HG03095 (cell line): ENCODE measurements around the gene PDE10A.

Experiments used
- ATAC-seq: cut with Tn5 transposase; IDR thresholded peaks from one replicate; pipeline ENCODE4 v1.9.1; 2021; ENCODE audit warnings: moderate library complexity; ENCODE audit not compliant: unreplicated experiment

PDE10A gene

GRCh38 chr6:165426892-165427291, 236.1 kb downstream of the PDE10A start:
- ATAC-seq = no peak

DNA sequence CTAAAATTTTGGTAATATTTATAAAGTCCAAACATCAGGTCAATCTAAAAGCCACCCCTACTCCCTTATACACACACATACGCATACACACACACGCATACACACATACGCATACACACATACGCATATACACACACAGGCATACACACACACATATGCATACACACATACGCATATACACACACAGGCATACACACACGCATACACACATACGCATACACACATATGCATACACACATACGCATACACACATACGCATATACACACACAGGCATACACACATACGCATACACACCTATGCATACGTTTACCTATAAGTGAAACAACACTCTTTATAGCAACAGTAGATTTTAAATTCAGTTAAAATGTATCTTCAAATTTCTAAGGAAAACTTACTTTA, 240.8 kb downstream of the PDE10A start:
- ATAC-seq = no peak

DNA sequence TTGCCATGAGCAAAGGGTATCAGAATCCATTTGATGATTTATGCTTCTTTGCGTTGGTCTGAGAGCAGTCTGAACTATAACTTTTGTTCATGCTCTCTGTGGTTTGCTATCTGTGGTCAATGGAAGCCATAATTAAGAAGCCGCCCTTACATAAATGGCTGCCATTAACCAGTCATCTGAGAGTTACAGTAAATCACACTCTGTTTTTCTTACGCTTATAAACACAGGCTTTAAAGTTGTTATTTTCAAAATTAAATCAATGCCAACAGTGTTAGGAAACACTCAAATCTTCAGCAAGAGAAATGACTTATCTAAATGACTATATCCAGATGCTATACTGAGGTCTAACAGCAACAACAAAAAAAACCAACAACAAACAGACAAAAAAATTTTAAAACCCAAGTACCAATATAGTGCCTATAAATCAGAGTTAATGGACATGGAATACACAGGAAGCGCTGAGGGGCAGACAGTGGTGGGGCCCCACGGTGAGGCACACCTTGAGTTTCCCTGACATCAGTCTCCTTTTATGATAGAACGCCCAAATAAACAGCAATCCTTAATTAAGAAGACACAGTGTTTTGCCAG, 245.7 kb downstream of the PDE10A start:
- no peak for ATAC-seq

DNA sequence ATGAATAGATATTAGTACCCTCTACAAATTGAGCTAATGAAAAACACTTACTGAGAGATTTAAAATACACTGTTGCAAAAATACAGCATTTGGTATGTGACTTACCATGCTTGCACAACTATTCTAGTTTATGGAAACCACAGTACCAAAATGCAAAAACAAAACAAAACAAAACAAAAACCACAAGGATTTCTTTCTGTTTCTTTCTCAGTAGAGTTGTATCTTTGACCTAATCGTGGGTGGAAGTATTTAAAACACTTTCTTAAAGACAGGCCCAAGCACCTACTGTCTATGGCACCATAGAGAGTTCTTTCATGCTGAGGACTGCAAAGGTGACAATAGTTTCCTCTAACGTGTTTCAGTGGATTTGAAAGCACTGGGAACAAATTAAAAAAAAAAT, 258.3 kb downstream of the PDE10A start:
- no peak for ATAC-seq

GRCh38 chr6:165404296-165404695, 258.7 kb downstream of the PDE10A start:
- ATAC-seq = no peak

DNA sequence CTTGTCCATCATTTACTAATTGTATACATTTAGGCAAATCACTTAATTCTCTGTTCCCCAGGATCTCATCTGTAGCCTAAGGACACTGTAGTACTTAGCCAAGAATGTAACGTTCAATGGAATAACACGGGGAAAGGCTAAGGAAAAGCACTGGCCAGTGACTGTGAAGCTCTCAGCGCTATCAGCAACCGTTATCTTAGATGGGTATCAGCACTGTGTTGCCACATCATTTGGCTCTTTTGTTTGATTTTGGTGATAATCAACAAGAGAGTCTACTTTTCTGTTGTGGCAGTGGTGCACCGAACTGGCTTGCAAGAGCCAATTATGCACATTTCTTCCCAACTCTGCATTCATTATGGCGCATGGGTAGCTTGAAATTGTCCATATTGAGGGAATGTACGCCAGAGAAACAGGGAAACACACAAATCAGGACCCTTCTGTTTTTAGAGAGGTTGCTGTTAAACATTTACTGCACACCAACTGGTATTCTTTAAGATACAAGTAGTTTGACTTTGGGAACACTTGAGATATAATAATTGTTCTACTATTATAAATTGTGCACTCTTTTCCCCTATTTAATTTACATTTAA, 259.9 kb downstream of the PDE10A start:
- no peak for ATAC-seq

- no peak for ATAC-seq
Observed at GRCh38 chr6:165401092-165401491, 261.9 kb downstream of the PDE10A start.

- no peak for ATAC-seq
Observed at GRCh38 chr6:165390475-165390874, 272.6 kb downstream of the PDE10A start.

DNA sequence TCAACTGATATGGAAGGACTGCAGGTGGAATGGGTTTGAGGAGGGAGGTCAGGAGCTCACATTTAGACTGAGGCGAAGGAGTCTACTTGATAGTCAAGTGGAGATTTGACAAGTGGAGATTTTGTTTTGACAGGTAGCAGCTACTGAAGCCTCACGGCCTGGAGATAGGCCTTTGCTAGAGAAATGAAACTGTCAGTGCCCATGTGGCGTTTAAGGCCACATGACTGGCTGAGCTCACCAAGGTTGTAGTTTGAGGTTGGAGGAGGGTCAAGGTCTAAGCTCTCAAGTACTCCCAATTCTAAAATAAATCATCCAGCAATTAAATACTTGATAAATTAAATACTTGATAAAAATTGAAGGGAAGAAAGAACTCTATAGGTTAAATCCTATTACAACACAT, 273.5 kb downstream of the PDE10A start:
- ATAC-seq = no peak

DNA sequence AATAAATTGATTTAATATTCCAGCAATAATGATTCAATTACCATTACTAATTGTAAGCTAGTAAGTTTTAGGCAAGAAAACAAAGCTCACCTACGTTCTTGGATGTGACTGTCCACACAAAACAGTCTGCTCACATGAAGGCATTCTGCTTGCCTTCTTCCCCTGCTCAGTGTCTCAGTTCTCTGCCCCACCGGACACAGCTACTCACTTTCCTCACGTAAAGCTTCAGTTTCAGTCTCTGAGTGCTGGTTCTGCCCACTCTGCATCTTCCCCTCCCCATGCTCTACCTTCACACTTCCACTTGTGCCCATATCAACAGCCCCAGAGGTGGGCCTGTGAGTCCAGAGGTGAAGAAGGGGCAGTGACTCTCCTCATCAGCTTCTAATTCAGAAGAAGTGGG, 279.7 kb downstream of the PDE10A start:
- no peak for ATAC-seq

- no peak for ATAC-seq
Observed at GRCh38 chr6:165376100-165376499, 286.9 kb downstream of the PDE10A start.

DNA sequence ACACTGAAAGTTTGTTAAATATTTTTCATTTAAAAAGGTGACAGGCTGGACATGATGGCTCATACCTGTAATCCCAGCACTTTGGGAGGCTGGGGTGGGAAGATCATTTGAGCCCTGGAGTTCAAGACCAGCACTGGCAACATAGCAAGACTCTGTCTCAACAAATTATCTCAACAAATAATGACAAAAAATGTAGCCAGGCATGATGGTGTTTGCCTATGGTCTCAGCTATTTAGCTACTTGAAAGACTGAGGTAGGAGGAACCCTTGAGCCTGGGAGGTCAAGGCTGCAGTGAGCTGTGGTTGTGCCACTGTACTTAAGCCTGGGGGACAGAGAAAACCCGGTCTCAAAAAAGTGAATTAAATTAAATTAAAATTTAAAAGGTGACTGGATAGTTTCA, 297.7 kb downstream of the PDE10A start:
- no peak for ATAC-seq

DNA sequence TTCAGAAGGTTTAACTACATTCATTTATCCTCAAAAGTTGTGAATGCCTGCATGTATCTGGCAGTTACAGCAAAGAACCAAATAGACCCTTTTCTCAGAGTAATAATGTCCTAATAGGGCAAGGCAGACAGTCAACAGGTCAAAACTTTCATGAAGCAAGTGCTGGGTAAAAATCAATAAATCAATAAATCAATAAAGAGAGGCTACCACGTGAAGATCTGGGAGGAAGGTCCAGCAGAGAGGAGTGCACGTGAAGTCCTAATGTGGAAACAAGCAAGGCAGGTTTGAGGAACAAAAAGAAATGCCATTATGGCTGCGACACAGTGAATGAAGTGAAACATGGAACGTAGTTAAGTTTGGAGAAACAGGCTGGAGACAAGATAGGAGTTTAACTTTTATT, 317.3 kb downstream of the PDE10A start:
- ATAC-seq = no peak

DNA sequence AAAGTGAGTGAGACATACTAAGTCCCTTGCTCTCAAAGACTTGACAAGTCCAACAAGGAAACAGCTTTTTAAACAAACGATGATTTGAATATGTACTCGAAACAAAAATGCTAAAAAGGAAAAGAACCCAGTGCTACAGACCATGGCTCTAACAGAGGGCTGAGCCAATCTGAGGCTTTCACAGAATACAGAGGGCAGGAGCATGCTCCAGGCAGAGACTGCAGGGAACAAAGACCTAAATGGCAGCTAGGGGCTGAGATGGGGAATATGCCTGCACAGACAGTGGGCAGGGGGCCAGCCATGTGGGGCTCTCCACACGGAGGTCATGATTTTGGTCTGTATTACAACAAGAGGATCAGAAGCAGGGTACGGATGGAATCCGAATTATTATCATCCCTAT, 322.5 kb downstream of the PDE10A start:
- no peak for ATAC-seq

GRCh38 chr6:165325609-165326008, 337.4 kb downstream of the PDE10A start:
- no peak for ATAC-seq

- no peak for ATAC-seq
Observed at GRCh38 chr6:165321555-165322145, 341.4 kb downstream of the PDE10A start.

GRCh38 chr6:165321150-165321549, 341.9 kb downstream of the PDE10A start:
- ATAC-seq = no peak

- no peak for ATAC-seq
Observed at GRCh38 chr6:165317723-165318122, 345.3 kb downstream of the PDE10A start.

DNA sequence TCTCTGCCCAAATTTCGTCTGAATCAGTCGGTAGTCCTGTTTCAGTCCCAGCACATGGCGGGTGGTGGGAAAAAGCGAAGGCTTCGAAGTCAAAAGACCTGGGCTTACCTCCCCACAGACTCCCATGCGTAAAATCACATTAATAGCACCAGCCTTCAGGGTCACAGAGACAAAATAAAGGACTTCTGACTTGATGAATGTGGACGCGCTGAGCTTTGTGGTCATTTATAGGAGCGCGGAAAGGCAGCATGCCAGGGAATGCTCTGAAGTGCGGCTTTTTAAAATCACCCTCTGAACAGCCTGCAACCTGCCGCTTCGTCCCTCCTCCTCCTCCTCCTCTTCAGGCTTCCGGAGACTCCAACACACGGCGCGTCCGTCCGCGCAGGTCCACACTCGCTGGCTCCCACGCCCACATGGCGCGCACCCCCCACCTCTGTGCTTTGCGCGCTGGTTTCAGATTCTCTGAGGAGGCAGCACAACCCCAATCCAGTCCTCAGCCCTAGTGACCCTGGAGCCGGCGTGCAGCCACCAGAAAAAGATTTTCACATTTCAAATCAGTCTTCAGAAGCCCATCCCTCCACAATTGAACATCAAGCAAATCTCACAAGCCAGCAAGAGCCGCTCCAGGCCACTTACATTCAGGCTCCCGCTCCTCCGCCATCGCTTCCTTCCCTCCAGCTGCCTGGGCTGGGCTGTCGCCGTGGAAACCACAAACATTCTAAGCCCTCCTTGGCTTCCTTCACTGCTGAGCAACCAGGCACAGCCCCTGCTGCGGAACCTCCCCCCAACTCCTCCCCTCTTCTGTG, 353.9 kb downstream of the PDE10A start, which contains the start of gene C6orf118:
Gene C6orf118, minus strand, starts transcription at position 680 of the 806 bp plus-strand sequence. Its CDS starts 19 bp downstream, at position 661.
- no peak for ATAC-seq

DNA sequence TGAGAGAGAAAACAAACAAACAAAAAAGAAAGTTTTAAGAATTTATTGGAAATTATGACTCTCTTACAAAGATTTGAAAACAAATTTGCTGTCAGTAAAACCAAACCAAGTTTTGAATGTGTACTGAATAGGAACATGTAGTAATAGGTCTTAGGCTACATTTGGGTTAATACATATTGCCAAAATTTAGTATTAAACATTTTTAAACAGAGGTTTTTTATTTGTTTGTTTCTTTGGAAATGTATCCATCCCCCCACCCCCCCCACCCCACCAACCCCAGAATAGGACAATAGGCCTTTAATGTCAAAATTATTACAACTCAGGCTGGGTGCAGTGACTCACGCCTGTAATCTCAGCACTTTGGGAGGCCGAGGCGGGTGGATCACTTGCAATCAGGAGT, 356.1 kb downstream of the PDE10A start:
- ATAC-seq = no peak

DNA sequence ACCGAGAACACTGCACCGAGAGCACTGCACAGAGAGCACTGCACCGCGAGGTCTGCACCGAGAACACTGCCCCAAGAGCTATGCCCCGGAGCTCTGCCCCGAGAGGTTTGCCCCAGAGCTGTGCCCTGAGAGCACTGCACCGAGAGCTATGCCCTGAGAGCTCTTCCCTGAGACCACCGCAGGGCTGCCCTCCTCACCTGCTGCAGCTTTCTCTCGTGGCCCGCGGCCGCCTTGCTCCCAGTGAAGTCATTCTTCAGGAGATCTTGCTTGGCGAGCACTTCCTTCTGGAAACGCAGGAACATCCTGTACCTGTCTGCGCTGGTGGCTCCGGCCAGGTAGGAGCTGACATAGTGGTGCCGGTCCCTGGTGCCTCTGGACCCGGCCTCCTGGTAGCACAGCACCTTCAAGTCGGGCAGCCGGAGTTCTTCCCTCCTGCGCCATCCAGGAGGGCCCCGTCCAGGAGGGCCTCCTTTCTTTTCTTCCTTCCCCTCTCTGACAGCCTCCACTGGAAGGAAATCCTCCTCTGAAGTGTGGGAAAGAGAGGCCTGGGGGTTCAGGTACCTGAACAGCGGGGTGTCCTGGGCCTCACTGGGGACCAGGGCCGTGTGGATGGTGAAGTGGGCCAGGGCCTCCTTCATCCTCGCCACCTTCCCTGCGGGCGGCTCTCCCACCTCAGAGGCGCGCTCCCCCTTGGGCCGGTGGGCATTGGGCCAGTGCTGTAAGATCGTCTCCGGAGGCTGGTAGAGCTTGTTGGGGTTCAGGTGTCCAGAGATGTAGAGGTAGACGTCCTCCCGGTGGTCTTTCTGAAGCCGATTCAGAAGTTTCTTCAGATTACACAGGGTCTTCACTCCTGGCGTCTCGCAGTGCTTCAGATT, 361.4 kb downstream of the PDE10A start:
- ATAC-seq = no peak
